ENCODE data around the gene CCL17. TPM values are rescaled to one million over a fixed set of nuclear protein-coding genes. Genes with fewer than 3 reads are reported as not detected.

CCL17 gene
- total and polyA plus RNA-seq, 4 donors, result not detected

- TF ChIP-seq ZBTB33 (IDR thresholded peaks at IDR 0.05) (no peak), EGR1 (IDR thresholded peaks at IDR 0.05; ENCODE audit: low read depth in 2 of 2) (no peak), FOXA2 (IDR thresholded peaks at IDR 0.05) (no peak)
- H3K27ac ChIP-seq (ENCODE audit: low read depth in 1 of 2, low read length in 2 of 2), result no peak overlapping the region
- WGBS, result 87% methylated on average over 7 of the region's 7 CpGs
- no peak overlapping the region for H3K9ac ChIP-seq (ENCODE audit: low read depth in 1 of 2, low read length in 2 of 2)
- no peak for DNase-seq (ENCODE audit: low spot score)
- no peaks in the 10 kb centered on the region for H3K9me3 ChIP-seq (ENCODE audit: control insufficient read depth in 4 of 4, low read length in 3 of 4)
- H3K36me3 ChIP-seq (ENCODE audit: control insufficient read depth in 4 of 4, insufficient read depth in 3 of 4, low read depth in 1 of 4, low read length in 3 of 4), result no peaks in the 10 kb centered on the region
- no peaks in the 10 kb centered on the region for H3K27me3 ChIP-seq (ENCODE audit: control insufficient read depth in 4 of 4, insufficient read depth in 4 of 4, low read length in 3 of 4)
- peaks cover 0 to 10% (median 10%) of the 10 kb centered on the region in 4 donors for H3K4me1 ChIP-seq (ENCODE audit: control insufficient read depth in 4 of 4, insufficient read depth in 4 of 4, low read length in 3 of 4)
- H3K4me3 ChIP-seq (ENCODE audit: low read depth in 1 of 3, low read length in 3 of 3), result no peak overlapping the region
Measured at GRCh38 chr16:57358086-57358420, 46.5 kb upstream of the CCL17 start.

- Histone ChIP-seq H3K36me3 (ENCODE audit: control insufficient read depth in 4 of 4, insufficient read depth in 3 of 4, low read depth in 1 of 4, low read length in 3 of 4) (no peaks in the 10 kb centered on the region), H3K4me1 (ENCODE audit: control insufficient read depth in 4 of 4, insufficient read depth in 4 of 4, low read length in 3 of 4) (peaks cover 0 to 16% (median 14%) of the 10 kb centered on the region in 4 donors), H3K27me3 (ENCODE audit: control insufficient read depth in 4 of 4, insufficient read depth in 4 of 4, low read length in 3 of 4) (no peaks in the 10 kb centered on the region), H3K9ac (ENCODE audit: low read depth in 1 of 2, low read length in 2 of 2) (no peak within 1 kb of the TSS), H3K4me3 (ENCODE audit: low read depth in 1 of 3, low read length in 3 of 3) (no peak within 1 kb of the TSS), H3K27ac (ENCODE audit: low read depth in 1 of 2, low read length in 2 of 2) (no peak within 1 kb of the TSS), H3K9me3 (ENCODE audit: control insufficient read depth in 4 of 4, low read length in 3 of 4) (no peaks in the 10 kb centered on the region)
- no peak for DNase-seq (ENCODE audit: low spot score)
- TF ChIP-seq FOXA1 (IDR thresholded peaks at IDR 0.05) (no peak), HNF4G (IDR thresholded peaks at IDR 0.05) (no peak), RXRA (IDR thresholded peaks at IDR 0.05) (no peak), FOXA2 (IDR thresholded peaks at IDR 0.05) (no peak), NR2F2 (IDR thresholded peaks at IDR 0.05) (no peak), ATF3 (IDR thresholded peaks at IDR 0.05) (no peak), MAX (IDR thresholded peaks at IDR 0.05) (no peak), GABPA (IDR thresholded peaks at IDR 0.05 in 1 of 2, conservative IDR thresholded peaks at IDR 0.05 in 1 of 2) (no peak), JUND (IDR thresholded peaks at IDR 0.05) (no peak), CTCF (IDR thresholded peaks at IDR 0.05; ENCODE audit: low read depth, low read length, missing input control) (no peak), YY1 (IDR thresholded peaks at IDR 0.05) (no peak), ZBTB33 (IDR thresholded peaks at IDR 0.05) (no peak), TAF1 (conservative IDR thresholded peaks at IDR 0.05) (no peak), REST (IDR thresholded peaks at IDR 0.05) (no peak), EGR1 (IDR thresholded peaks at IDR 0.05; ENCODE audit: low read depth in 2 of 2) (no peak), RAD21 (IDR thresholded peaks at IDR 0.05) (no peak), HNF4A (conservative IDR thresholded peaks at IDR 0.05) (no peak), SP1 (IDR thresholded peaks at IDR 0.05) (no peak)
- WGBS, result 88% methylated on average over 9 of the region's 9 CpGs
Measured at GRCh38 chr16:57358527-57359095, 46.0 kb upstream of the CCL17 start, which contains the start of gene CCL22. Gene CCL22 (plus strand): TSS chr16:57358783. CDS start chr16:57358817, 34 bp downstream.
